Erythroblast (primary cell): Measurements from ENCODE around the gene WDR90.

Source experiments
- GATA1 ChIP-seq: IDR thresholded peaks from 2 replicates; pipeline ENCODE4 v1.6.1; 2011; ENCODE audit warnings: low read depth, mild to moderate bottlenecking, control low read depth, low read length, moderate library complexity
- POLR2A ChIP-seq: IDR thresholded peaks from 2 replicates; pipeline ENCODE4 v1.6.1; 2011; ENCODE audit warnings: mild to moderate bottlenecking, low read length

GRCh38 chr16:630815-631405, 18.3 kb upstream of the WDR90 start, which contains the start of gene WFIKKN1:
- TF ChIP-seq POLR2A: no peak
- TF ChIP-seq GATA1: no peak
